GM12878 (cell line): ENCODE data around the gene PPP6R1.

ENCODE experiments used
- TF ChIP-seq, protein P1 (sequence below): IDR thresholded peaks from 2 replicates; pipeline ENCODE4 v1.6.1; 2012; ENCODE audit warnings: low read depth, low read length, improper control_type of control experiment
- TF ChIP-seq, protein P2 (sequence below): IDR thresholded peaks from 2 replicates; pipeline ENCODE4 v1.6.1; 2012; ENCODE audit warnings: low read depth, low read length, improper control_type of control experiment

- TF ChIP-seq, protein P1, sequence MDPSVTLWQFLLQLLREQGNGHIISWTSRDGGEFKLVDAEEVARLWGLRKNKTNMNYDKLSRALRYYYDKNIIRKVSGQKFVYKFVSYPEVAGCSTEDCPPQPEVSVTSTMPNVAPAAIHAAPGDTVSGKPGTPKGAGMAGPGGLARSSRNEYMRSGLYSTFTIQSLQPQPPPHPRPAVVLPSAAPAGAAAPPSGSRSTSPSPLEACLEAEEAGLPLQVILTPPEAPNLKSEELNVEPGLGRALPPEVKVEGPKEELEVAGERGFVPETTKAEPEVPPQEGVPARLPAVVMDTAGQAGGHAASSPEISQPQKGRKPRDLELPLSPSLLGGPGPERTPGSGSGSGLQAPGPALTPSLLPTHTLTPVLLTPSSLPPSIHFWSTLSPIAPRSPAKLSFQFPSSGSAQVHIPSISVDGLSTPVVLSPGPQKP: no peak
- TF ChIP-seq, protein P2, sequence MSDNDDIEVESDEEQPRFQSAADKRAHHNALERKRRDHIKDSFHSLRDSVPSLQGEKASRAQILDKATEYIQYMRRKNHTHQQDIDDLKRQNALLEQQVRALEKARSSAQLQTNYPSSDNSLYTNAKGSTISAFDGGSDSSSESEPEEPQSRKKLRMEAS: no peak
These were observed 13.3 kb upstream of the PPP6R1 start for GRCh38 chr19:55272142-55272541.
